ENCODE results near the gene AGTPBP1. TPM values are rescaled to one million over a fixed set of nuclear protein-coding genes. Genes with fewer than 3 reads are reported as not detected.
"Not testable (repeated sequence)": the region's sequence is repeated elsewhere in the genome, so short reads cannot be mapped to it uniquely, and the experiment has no call there.

Gene AGTPBP1
- total RNA-seq, 1 experiment from 2014 or later, result 6.5 TPM

- DNase-seq (ENCODE audit: low spot score), result not testable (repeated sequence)
Measured at GRCh38 chr9:85717818-85718217, 23.9 kb downstream of the AGTPBP1 start.

- DNase-seq (ENCODE audit: low spot score), result no peak
Measured at GRCh38 chr9:85717220-85717619, 24.5 kb downstream of the AGTPBP1 start.

- DNase-seq (ENCODE audit: low spot score), result no peak
Measured at GRCh38 chr9:85716031-85716877, 25.5 kb downstream of the AGTPBP1 start.

GRCh38 chr9:85715587-85715986 is 26.2 kb downstream of the AGTPBP1 start:
- DNase-seq (ENCODE audit: low spot score), result no peak

- no peak for DNase-seq (ENCODE audit: low spot score)
Measured at GRCh38 chr9:85713897-85714296, 27.9 kb downstream of the AGTPBP1 start.

- no peak for DNase-seq (ENCODE audit: low spot score)
Measured at GRCh38 chr9:85704744-85705143, 37.0 kb downstream of the AGTPBP1 start.

GRCh38 chr9:85703398-85703797 is 38.4 kb downstream of the AGTPBP1 start:
- DNase-seq (ENCODE audit: low spot score), result no peak

GRCh38 chr9:85702726-85703289 is 38.9 kb downstream of the AGTPBP1 start:
- no peak for DNase-seq (ENCODE audit: low spot score)

- no peak for DNase-seq (ENCODE audit: low spot score)
Measured at GRCh38 chr9:85702191-85702590, 39.6 kb downstream of the AGTPBP1 start.

GRCh38 chr9:85700330-85700729 is 41.4 kb downstream of the AGTPBP1 start:
- DNase-seq (ENCODE audit: low spot score), result no peak

- DNase-seq (ENCODE audit: low spot score), result no peak
Measured at GRCh38 chr9:85688361-85688760, 53.4 kb downstream of the AGTPBP1 start.

GRCh38 chr9:85685081-85685480 is 56.7 kb downstream of the AGTPBP1 start:
- no peak for DNase-seq (ENCODE audit: low spot score)

- no peak for DNase-seq (ENCODE audit: low spot score)
Measured at GRCh38 chr9:85676790-85677189, 65.0 kb downstream of the AGTPBP1 start.

GRCh38 chr9:85667374-85667773 is 74.4 kb downstream of the AGTPBP1 start:
- no peak for DNase-seq (ENCODE audit: low spot score)

GRCh38 chr9:85666086-85666485 is 75.7 kb downstream of the AGTPBP1 start:
- DNase-seq (ENCODE audit: low spot score), result no peak

- no peak for DNase-seq (ENCODE audit: low spot score)
Measured at GRCh38 chr9:85662573-85662972, 79.2 kb downstream of the AGTPBP1 start.

- DNase-seq (ENCODE audit: low spot score), result no peak
Measured at GRCh38 chr9:85658716-85659115, 83.0 kb downstream of the AGTPBP1 start.

- DNase-seq (ENCODE audit: low spot score), result no peak
Measured at GRCh38 chr9:85653153-85653552, 88.6 kb downstream of the AGTPBP1 start.

GRCh38 chr9:85647571-85647970 is 94.2 kb downstream of the AGTPBP1 start:
- DNase-seq (ENCODE audit: low spot score), result no peak

GRCh38 chr9:85645909-85646627 is 95.7 kb downstream of the AGTPBP1 start:
- no peak for DNase-seq (ENCODE audit: low spot score)

- no peak for DNase-seq (ENCODE audit: low spot score)
Measured at GRCh38 chr9:85640425-85640824, 101.3 kb downstream of the AGTPBP1 start.

- no peak for DNase-seq (ENCODE audit: low spot score)
Measured at GRCh38 chr9:85639675-85640186, 102.0 kb downstream of the AGTPBP1 start.

Data from HT-29 (cell line).